ENCODE measurements around the gene RNF19B.

DNA sequence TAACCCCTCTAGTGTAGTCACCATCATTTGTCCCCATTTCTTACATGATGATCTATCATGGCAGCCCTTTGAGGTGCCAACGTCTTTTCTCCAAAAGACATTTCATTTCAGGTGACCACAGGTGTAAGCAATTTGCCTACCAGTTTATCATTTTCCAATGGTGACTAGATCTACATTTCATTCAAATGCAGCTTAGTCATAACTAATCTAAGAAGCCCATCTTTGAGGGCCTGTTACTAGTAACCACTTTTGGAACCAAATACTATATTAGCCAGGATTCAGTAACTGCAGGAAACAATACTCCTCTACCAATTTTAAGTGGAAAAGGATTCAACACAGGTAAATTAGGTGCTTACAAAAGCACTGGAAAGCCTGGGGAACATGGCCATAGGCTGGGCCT is 32.8 kb downstream of the RNF19B start:
- no peak for TF ChIP-seq EZH2phosphoT487 (IDR thresholded peaks at IDR 0.05; ENCODE audit: low read depth)
- no peak for TF ChIP-seq CTCF (IDR thresholded peaks at IDR 0.05; ENCODE audit: low read depth, low read length)

Data from OCI-LY3 (cell line).